H54 (cell line): ENCODE data around the gene SLC9A4.
A peak's percentile ranks its signal among the peaks of the same experiment; 100 is the strongest.

Experiments used
- DNase-seq: peaks from one replicate; pipeline ENCODE4 v3.0.0; 2011; ENCODE audit warnings: low spot score, mixed read lengths; ENCODE audit not compliant: insufficient read length
- FAIRE-seq: peaks from 3 replicates; lab custom pipeline; 2011; peaks lifted over from hg19 to GRCh38; lab: Jason Lieb, UNC
- POLR2A ChIP-seq: IDR thresholded peaks from 2 replicates; pipeline ENCODE4 v1.6.1; 2011; ENCODE audit warnings: low read depth, mild to moderate bottlenecking, low read length

SLC9A4 gene

GRCh38 chr2:102473020-102473419 is at the start of gene SLC9A4:
TSS of gene SLC9A4 (plus strand) at chr2:102473226. CDS start at chr2:102473760, 534 bp downstream.
- DNase-seq, result peak; percentile 12
- peak; percentile 61 for FAIRE-seq
- TF ChIP-seq POLR2A, result no peak

- FAIRE-seq (no peak), DNase-seq (no peak)
- no peak for TF ChIP-seq POLR2A
Observed at GRCh38 chr2:102423368-102423767, 49.7 kb upstream of the SLC9A4 start.

GRCh38 chr2:102424754-102425153 is 48.3 kb upstream of the SLC9A4 start:
- TF ChIP-seq POLR2A, result no peak
- DNase-seq (no peak), FAIRE-seq (no peak)

- FAIRE-seq (no peak), DNase-seq (no peak)
- TF ChIP-seq POLR2A, result no peak
Observed at GRCh38 chr2:102425441-102426132, 47.4 kb upstream of the SLC9A4 start.

GRCh38 chr2:102427249-102427648 is 45.8 kb upstream of the SLC9A4 start:
- TF ChIP-seq POLR2A, result no peak
- FAIRE-seq, result no peak
- no peak for DNase-seq

- no peak for TF ChIP-seq POLR2A
- FAIRE-seq (no peak), DNase-seq (no peak)
Observed at GRCh38 chr2:102428573-102428972, 44.5 kb upstream of the SLC9A4 start.

- FAIRE-seq (no peak), DNase-seq (no peak)
- no peak for TF ChIP-seq POLR2A
Observed at GRCh38 chr2:102432386-102432785, 40.6 kb upstream of the SLC9A4 start.

GRCh38 chr2:102433973-102434654 is 38.9 kb upstream of the SLC9A4 start:
- DNase-seq (no peak), FAIRE-seq (no peak)
- no peak for TF ChIP-seq POLR2A

- no peak for DNase-seq
- TF ChIP-seq POLR2A, result no peak
Observed at GRCh38 chr2:102434655-102435381, 38.2 kb upstream of the SLC9A4 start.

GRCh38 chr2:102435741-102436140 is 37.3 kb upstream of the SLC9A4 start:
- DNase-seq, result no peak
- no peak for TF ChIP-seq POLR2A
- no peak for FAIRE-seq

More at GRCh38 chr2:102434655-102435381, 38.2 kb upstream of the SLC9A4 start:
- FAIRE-seq, result no peak

GRCh38 chr2:102436323-102436722 is 36.7 kb upstream of the SLC9A4 start:
- TF ChIP-seq POLR2A, result no peak
- DNase-seq, result no peak
- FAIRE-seq, result no peak

GRCh38 chr2:102437122-102437521 is 35.9 kb upstream of the SLC9A4 start:
- TF ChIP-seq POLR2A, result no peak
- no peak for DNase-seq
- no peak for FAIRE-seq

- TF ChIP-seq POLR2A, result no peak
- DNase-seq, result no peak
- no peak for FAIRE-seq
Observed at GRCh38 chr2:102438111-102438510, 34.9 kb upstream of the SLC9A4 start.

GRCh38 chr2:102438578-102438977 is 34.4 kb upstream of the SLC9A4 start:
- FAIRE-seq, result no peak
- no peak for TF ChIP-seq POLR2A
- no peak for DNase-seq
